Neural progenitor cell (in vitro differentiated cells): ENCODE results near the gene LMAN1L. TPM values are rescaled to one million over a fixed set of nuclear protein-coding genes. Genes with fewer than 3 reads are reported as not detected.

Experiments
- DNase-seq: peaks from one replicate; pipeline ENCODE4 v3.0.0-alpha.2; 2016; ENCODE audit warnings: low spot score
- H2AFZ ChIP-seq: fragments of 200-600 bp; sonication (generic); replicated peaks from 2 replicates; pipeline ENCODE4 v1.6.1; 2016; ENCODE audit warnings: antibody characterized with exemption
- H3F3A ChIP-seq: fragments of 200-600 bp; sonication (generic); 2 replicates; pipeline ENCODE4 v1.6.1; 2016; ENCODE audit warnings: antibody characterized with exemption, low read depth
- H3K27ac ChIP-seq: fragments of 200-600 bp; sonication (generic); 2 replicates; pipeline ENCODE4 v1.5.1; 2016; ENCODE audit warnings: mild to moderate bottlenecking
- H3K27me3 ChIP-seq: fragments of 200-600 bp; sonication (generic); 2 replicates; pipeline ENCODE4 v1.6.1; 2016; ENCODE audit warnings: mild to moderate bottlenecking, moderate library complexity
- H3K36me3 ChIP-seq: fragments of 200-600 bp; sonication (generic); 2 replicates; pipeline ENCODE4 v1.5.1; 2016
- H3K4me1 ChIP-seq: fragments of 200-600 bp; sonication (generic); 2 replicates; pipeline ENCODE4 v1.6.1; 2016; ENCODE audit warnings: mixed run types
- H3K4me2 ChIP-seq: fragments of 200-600 bp; sonication (generic); 2 replicates; pipeline ENCODE4 v1.6.1; 2016
- H3K4me3 ChIP-seq: fragments of 200-600 bp; sonication (generic); 2 replicates; pipeline ENCODE4 v1.5.1; 2016
- H3K79me2 ChIP-seq: fragments of 200-600 bp; sonication (generic); 2 replicates; pipeline ENCODE4 v1.6.1; 2016; ENCODE audit warnings: low read depth
- H3K9ac ChIP-seq: fragments of 200-600 bp; sonication (generic); 2 replicates; pipeline ENCODE4 v1.6.1; 2016
- H3K9me3 ChIP-seq: fragments of 200-600 bp; sonication (generic); 2 replicates; pipeline ENCODE4 v1.5.1; 2016; ENCODE audit warnings: low read depth
- H4K20me1 ChIP-seq: fragments of 200-600 bp; sonication (generic); 2 replicates; pipeline ENCODE4 v1.6.1; 2016; ENCODE audit warnings: low read depth
- H3K27ac Mint-ChIP-seq: 3 replicates; pipeline ENCODE4 v1.8.0; 2021; ENCODE audit warnings: mixed read lengths
- H3K27me3 Mint-ChIP-seq: 2 replicates; pipeline ENCODE4 v1.8.0; 2022; ENCODE audit warnings: low read depth, mild to moderate bottlenecking, inconsistent platforms, moderate library complexity, mixed read lengths; ENCODE audit not compliant: insufficient read depth
- H3K36me3 Mint-ChIP-seq: 3 replicates; pipeline ENCODE4 v1.8.0; 2021; ENCODE audit warnings: mixed read lengths
- H3K4me1 Mint-ChIP-seq: 3 replicates; pipeline ENCODE4 v1.8.0; 2021; ENCODE audit warnings: mixed read lengths
- H3K4me3 Mint-ChIP-seq: 3 replicates; pipeline ENCODE4 v1.8.0; 2021; ENCODE audit warnings: mild to moderate bottlenecking, moderate library complexity, mixed read lengths
- H3K9me3 Mint-ChIP-seq: 3 replicates; pipeline ENCODE4 v1.8.0; 2020; ENCODE audit warnings: mixed read lengths
- CTCF ChIP-seq: fragments of 200-600 bp; sonication (generic); IDR thresholded peaks from 2 replicates; pipeline ENCODE4 v1.5.1; 2017; ENCODE audit warnings: antibody characterized with exemption, mild to moderate bottlenecking
- EZH2 ChIP-seq: fragments of 200-600 bp; sonication (generic); IDR thresholded peaks from 2 replicates; pipeline ENCODE4 v1.6.1; 2017; ENCODE audit warnings: antibody characterized with exemption, mild to moderate bottlenecking, moderate library complexity
- EZH2phosphoT487 ChIP-seq: fragments of 200-600 bp; sonication (generic); IDR thresholded peaks from 2 replicates; pipeline ENCODE4 v1.6.1; 2017; ENCODE audit warnings: antibody characterized with exemption
- total RNA-seq: library from RNA; depleted of rRNA; stranded (reverse); fragments of >200 nt; gene quantifications from 2 replicates; pipeline ENCODE4 v1.2.3, GENCODE V29; 2015; ENCODE audit warnings: low replicate concordance

The LMAN1L gene
- total RNA-seq, 1 donor from 2014 or later = not detected

- Histone ChIP-seq H3K36me3 (no peaks in the 10 kb centered on the region), H3K4me2 (no peak overlapping the region), H3K79me2 (no peaks in the 10 kb centered on the region), H3K27me3 (peaks cover 51% of the 10 kb centered on the region), H2AFZ (no peak overlapping the region), H3K4me1 (peaks cover 10% of the 10 kb centered on the region), H3F3A (peaks cover 4% of the 10 kb centered on the region), H3K9ac (no peak overlapping the region), H3K4me3 (no peak overlapping the region), H3K27ac (no peak overlapping the region), H3K9me3 (no peaks in the 10 kb centered on the region), H4K20me1 (peaks cover 20% of the 10 kb centered on the region)
- H3K27me3 Mint-ChIP-seq = peaks cover 44% of the 10 kb centered on the region
- H3K9me3 Mint-ChIP-seq = no peaks in the 10 kb centered on the region
- H3K4me3 Mint-ChIP-seq = no peak overlapping the region
- H3K4me1 Mint-ChIP-seq = peaks cover 17% of the 10 kb centered on the region
- no peak for TF ChIP-seq EZH2
- TF ChIP-seq EZH2phosphoT487 = no peak
- TF ChIP-seq CTCF = no peak
- no peak overlapping the region for H3K27ac Mint-ChIP-seq
- DNase-seq = no peak
- no peaks in the 10 kb centered on the region for H3K36me3 Mint-ChIP-seq
These were observed 16.9 kb downstream of the LMAN1L start for GRCh38 chr15:74829486-74829885.

- H3K9me3 ChIP-seq = no peaks in the 10 kb centered on the region
- Mint-ChIP-seq H3K9me3 (no peaks in the 10 kb centered on the region), H3K27me3 (peaks cover 41% of the 10 kb centered on the region), H3K4me3 (no peak overlapping the region), H3K36me3 (no peaks in the 10 kb centered on the region), H3K4me1 (peaks cover 17% of the 10 kb centered on the region), H3K27ac (no peak overlapping the region)
- peaks cover 10% of the 10 kb centered on the region for H3K4me1 ChIP-seq
- peaks cover 46% of the 10 kb centered on the region for H3K27me3 ChIP-seq
- no peak for DNase-seq
- H4K20me1 ChIP-seq = peaks cover 22% of the 10 kb centered on the region
- H3K27ac ChIP-seq = no peak overlapping the region
- no peaks in the 10 kb centered on the region for H3K36me3 ChIP-seq
- no peak overlapping the region for H3K4me2 ChIP-seq
- H2AFZ ChIP-seq = no peak overlapping the region
- no peaks in the 10 kb centered on the region for H3K79me2 ChIP-seq
- peaks cover 4% of the 10 kb centered on the region for H3F3A ChIP-seq
- TF ChIP-seq CTCF (no peak), EZH2phosphoT487 (no peak), EZH2 (no peak)
- no peak overlapping the region for H3K9ac ChIP-seq
- H3K4me3 ChIP-seq = no peak overlapping the region
These were observed 17.4 kb downstream of the LMAN1L start for GRCh38 chr15:74829991-74830390.

- Histone ChIP-seq H3K36me3 (no peaks in the 10 kb centered on the region), H3F3A (peaks cover 8% of the 10 kb centered on the region), H3K79me2 (no peaks in the 10 kb centered on the region), H3K4me2 (no peak overlapping the region), H3K4me3 (no peak overlapping the region), H3K9ac (no peak overlapping the region), H3K27ac (no peak overlapping the region), H3K9me3 (no peaks in the 10 kb centered on the region), H3K27me3 (peaks cover 38% of the 10 kb centered on the region), H3K4me1 (peaks cover 10% of the 10 kb centered on the region), H2AFZ (no peak overlapping the region), H4K20me1 (peaks cover 26% of the 10 kb centered on the region)
- no peak for DNase-seq
- no peak overlapping the region for H3K4me3 Mint-ChIP-seq
- TF ChIP-seq EZH2 = no peak
- no peak for TF ChIP-seq CTCF
- TF ChIP-seq EZH2phosphoT487 = no peak
- no peaks in the 10 kb centered on the region for H3K36me3 Mint-ChIP-seq
- peaks cover 17% of the 10 kb centered on the region for H3K4me1 Mint-ChIP-seq
- H3K9me3 Mint-ChIP-seq = no peaks in the 10 kb centered on the region
- no peak overlapping the region for H3K27ac Mint-ChIP-seq
- peaks cover 40% of the 10 kb centered on the region for H3K27me3 Mint-ChIP-seq
These were observed 18.2 kb downstream of the LMAN1L start for GRCh38 chr15:74830868-74831267.
